Neural progenitor cell (in vitro differentiated cells): ENCODE measurements around the gene DHRS9. TPM values are rescaled to one million over a fixed set of nuclear protein-coding genes. Genes with fewer than 3 reads are reported as not detected.

Experiments used
- DNase-seq: peaks from one replicate; pipeline ENCODE4 v3.0.0-alpha.2; 2016; ENCODE audit warnings: low spot score
- H2AFZ ChIP-seq: fragments of 200-600 bp; sonication (generic); replicated peaks from 2 replicates; pipeline ENCODE4 v1.6.1; 2016; ENCODE audit warnings: antibody characterized with exemption
- H3F3A ChIP-seq: fragments of 200-600 bp; sonication (generic); 2 replicates; pipeline ENCODE4 v1.6.1; 2016; ENCODE audit warnings: antibody characterized with exemption, low read depth
- H3K27ac ChIP-seq: fragments of 200-600 bp; sonication (generic); 2 replicates; pipeline ENCODE4 v1.5.1; 2016; ENCODE audit warnings: mild to moderate bottlenecking
- H3K27me3 ChIP-seq: fragments of 200-600 bp; sonication (generic); 2 replicates; pipeline ENCODE4 v1.6.1; 2016; ENCODE audit warnings: mild to moderate bottlenecking, moderate library complexity
- H3K36me3 ChIP-seq: fragments of 200-600 bp; sonication (generic); 2 replicates; pipeline ENCODE4 v1.5.1; 2016
- H3K4me1 ChIP-seq: fragments of 200-600 bp; sonication (generic); 2 replicates; pipeline ENCODE4 v1.6.1; 2016; ENCODE audit warnings: mixed run types
- H3K4me2 ChIP-seq: fragments of 200-600 bp; sonication (generic); 2 replicates; pipeline ENCODE4 v1.6.1; 2016
- H3K4me3 ChIP-seq: fragments of 200-600 bp; sonication (generic); 2 replicates; pipeline ENCODE4 v1.5.1; 2016
- H3K79me2 ChIP-seq: fragments of 200-600 bp; sonication (generic); 2 replicates; pipeline ENCODE4 v1.6.1; 2016; ENCODE audit warnings: low read depth
- H3K9ac ChIP-seq: fragments of 200-600 bp; sonication (generic); 2 replicates; pipeline ENCODE4 v1.6.1; 2016
- H3K9me3 ChIP-seq: fragments of 200-600 bp; sonication (generic); 2 replicates; pipeline ENCODE4 v1.5.1; 2016; ENCODE audit warnings: low read depth
- H4K20me1 ChIP-seq: fragments of 200-600 bp; sonication (generic); 2 replicates; pipeline ENCODE4 v1.6.1; 2016; ENCODE audit warnings: low read depth
- H3K27ac Mint-ChIP-seq: 3 replicates; pipeline ENCODE4 v1.8.0; 2021; ENCODE audit warnings: mixed read lengths
- H3K27me3 Mint-ChIP-seq: 2 replicates; pipeline ENCODE4 v1.8.0; 2022; ENCODE audit warnings: low read depth, mild to moderate bottlenecking, inconsistent platforms, moderate library complexity, mixed read lengths; ENCODE audit not compliant: insufficient read depth
- H3K36me3 Mint-ChIP-seq: 3 replicates; pipeline ENCODE4 v1.8.0; 2021; ENCODE audit warnings: mixed read lengths
- H3K4me1 Mint-ChIP-seq: 3 replicates; pipeline ENCODE4 v1.8.0; 2021; ENCODE audit warnings: mixed read lengths
- H3K4me3 Mint-ChIP-seq: 3 replicates; pipeline ENCODE4 v1.8.0; 2021; ENCODE audit warnings: mild to moderate bottlenecking, moderate library complexity, mixed read lengths
- H3K9me3 Mint-ChIP-seq: 3 replicates; pipeline ENCODE4 v1.8.0; 2020; ENCODE audit warnings: mixed read lengths
- EZH2 ChIP-seq: fragments of 200-600 bp; sonication (generic); IDR thresholded peaks from 2 replicates; pipeline ENCODE4 v1.6.1; 2017; ENCODE audit warnings: antibody characterized with exemption, mild to moderate bottlenecking, moderate library complexity
- EZH2phosphoT487 ChIP-seq: fragments of 200-600 bp; sonication (generic); IDR thresholded peaks from 2 replicates; pipeline ENCODE4 v1.6.1; 2017; ENCODE audit warnings: antibody characterized with exemption
- total RNA-seq: library from RNA; depleted of rRNA; stranded (reverse); fragments of >200 nt; gene quantifications from 2 replicates; pipeline ENCODE4 v1.2.3, GENCODE V29; 2015; ENCODE audit warnings: low replicate concordance
- TF ChIP-seq, protein P1 (sequence below): fragments of 200-600 bp; sonication (generic); IDR thresholded peaks from 2 replicates; pipeline ENCODE4 v1.5.1; 2017; ENCODE audit warnings: antibody characterized with exemption, mild to moderate bottlenecking

DHRS9 gene
- total RNA-seq, 1 donor from 2014 or later = not detected

- no peaks in the 10 kb centered on the region for H3K9me3 ChIP-seq
- Mint-ChIP-seq H3K9me3 (peaks cover 4% of the 10 kb centered on the region), H3K4me3 (no peak overlapping the region), H3K36me3 (no peaks in the 10 kb centered on the region), H3K27me3 (no peaks in the 10 kb centered on the region), H3K4me1 (no peaks in the 10 kb centered on the region), H3K27ac (no peak overlapping the region)
- H2AFZ ChIP-seq = no peak overlapping the region
- no peaks in the 10 kb centered on the region for H3K36me3 ChIP-seq
- no peaks in the 10 kb centered on the region for H3K79me2 ChIP-seq
- TF ChIP-seq EZH2phosphoT487 (no peak), EZH2 (no peak)
- TF ChIP-seq, protein P1, sequence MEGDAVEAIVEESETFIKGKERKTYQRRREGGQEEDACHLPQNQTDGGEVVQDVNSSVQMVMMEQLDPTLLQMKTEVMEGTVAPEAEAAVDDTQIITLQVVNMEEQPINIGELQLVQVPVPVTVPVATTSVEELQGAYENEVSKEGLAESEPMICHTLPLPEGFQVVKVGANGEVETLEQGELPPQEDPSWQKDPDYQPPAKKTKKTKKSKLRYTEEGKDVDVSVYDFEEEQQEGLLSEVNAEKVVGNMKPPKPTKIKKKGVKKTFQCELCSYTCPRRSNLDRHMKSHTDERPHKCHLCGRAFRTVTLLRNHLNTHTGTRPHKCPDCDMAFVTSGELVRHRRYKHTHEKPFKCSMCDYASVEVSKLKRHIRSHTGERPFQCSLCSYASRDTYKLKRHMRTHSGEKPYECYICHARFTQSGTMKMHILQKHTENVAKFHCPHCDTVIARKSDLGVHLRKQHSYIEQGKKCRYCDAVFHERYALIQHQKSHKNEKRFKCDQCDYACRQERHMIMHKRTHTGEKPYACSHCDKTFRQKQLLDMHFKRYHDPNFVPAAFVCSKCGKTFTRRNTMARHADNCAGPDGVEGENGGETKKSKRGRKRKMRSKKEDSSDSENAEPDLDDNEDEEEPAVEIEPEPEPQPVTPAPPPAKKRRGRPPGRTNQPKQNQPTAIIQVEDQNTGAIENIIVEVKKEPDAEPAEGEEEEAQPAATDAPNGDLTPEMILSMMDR = no peak
- H3K27ac ChIP-seq = no peak overlapping the region
- H3F3A ChIP-seq = no peaks in the 10 kb centered on the region
- DNase-seq = no peak
- no peak overlapping the region for H3K4me3 ChIP-seq
- H4K20me1 ChIP-seq = no peaks in the 10 kb centered on the region
- no peaks in the 10 kb centered on the region for H3K27me3 ChIP-seq
- H3K4me1 ChIP-seq = no peaks in the 10 kb centered on the region
- H3K4me2 ChIP-seq = no peak overlapping the region
- H3K9ac ChIP-seq = no peak overlapping the region
Observed at GRCh38 chr2:169080250-169081069, 11.1 kb downstream of the DHRS9 start.

GRCh38 chr2:169081551-169081950 lies 12.2 kb downstream of the DHRS9 start:
- H3K4me2 ChIP-seq = no peak overlapping the region
- H3K27ac Mint-ChIP-seq = no peak overlapping the region
- H3K36me3 Mint-ChIP-seq = no peaks in the 10 kb centered on the region
- no peak overlapping the region for H3K4me3 ChIP-seq
- H3K27me3 ChIP-seq = no peaks in the 10 kb centered on the region
- H3K36me3 ChIP-seq = no peaks in the 10 kb centered on the region
- no peak overlapping the region for H3K27ac ChIP-seq
- H4K20me1 ChIP-seq = no peaks in the 10 kb centered on the region
- peaks cover 4% of the 10 kb centered on the region for H3K9me3 Mint-ChIP-seq
- no peaks in the 10 kb centered on the region for H3K4me1 ChIP-seq
- no peaks in the 10 kb centered on the region for H3F3A ChIP-seq
- no peak overlapping the region for H2AFZ ChIP-seq
- no peaks in the 10 kb centered on the region for H3K27me3 Mint-ChIP-seq
- no peaks in the 10 kb centered on the region for H3K4me1 Mint-ChIP-seq
- no peaks in the 10 kb centered on the region for H3K79me2 ChIP-seq
- H3K4me3 Mint-ChIP-seq = no peak overlapping the region
- H3K9ac ChIP-seq = no peak overlapping the region
- DNase-seq = no peak
- TF ChIP-seq EZH2 (no peak), EZH2phosphoT487 (no peak)
- TF ChIP-seq, protein P1 = no peak
- no peaks in the 10 kb centered on the region for H3K9me3 ChIP-seq

DNA sequence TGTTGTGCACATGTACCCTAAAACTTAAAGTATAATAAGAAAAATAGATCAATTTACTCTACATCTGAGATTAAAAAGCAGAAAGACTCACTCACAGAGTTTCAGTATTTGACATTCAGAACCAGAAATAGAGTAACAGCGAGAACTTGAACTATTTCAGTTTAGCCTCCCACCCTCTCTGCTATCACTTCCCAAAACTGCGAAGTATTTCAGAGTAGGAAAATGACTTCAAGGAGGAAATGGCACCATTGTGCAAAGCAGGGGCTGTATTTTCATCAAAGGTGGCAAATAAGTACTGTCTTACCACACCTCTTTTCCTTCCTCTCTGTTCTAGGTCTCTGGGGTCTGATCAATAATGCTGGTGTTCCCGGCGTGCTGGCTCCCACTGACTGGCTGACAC lies 13.6 kb downstream of the DHRS9 start:
- no peaks in the 10 kb centered on the region for H3K4me1 Mint-ChIP-seq
- no peaks in the 10 kb centered on the region for H3F3A ChIP-seq
- no peak overlapping the region for H3K4me3 ChIP-seq
- no peaks in the 10 kb centered on the region for H4K20me1 ChIP-seq
- no peak overlapping the region for H2AFZ ChIP-seq
- H3K4me2 ChIP-seq = no peak overlapping the region
- H3K27me3 ChIP-seq = no peaks in the 10 kb centered on the region
- H3K36me3 Mint-ChIP-seq = no peaks in the 10 kb centered on the region
- TF ChIP-seq, protein P1 = no peak
- TF ChIP-seq EZH2phosphoT487 (no peak), EZH2 (no peak)
- H3K79me2 ChIP-seq = no peaks in the 10 kb centered on the region
- no peak overlapping the region for H3K4me3 Mint-ChIP-seq
- H3K4me1 ChIP-seq = no peaks in the 10 kb centered on the region
- peaks cover 4% of the 10 kb centered on the region for H3K9me3 Mint-ChIP-seq
- DNase-seq = no peak
- no peaks in the 10 kb centered on the region for H3K9me3 ChIP-seq
- no peaks in the 10 kb centered on the region for H3K27me3 Mint-ChIP-seq
- H3K9ac ChIP-seq = no peak overlapping the region
- no peak overlapping the region for H3K27ac ChIP-seq
- no peaks in the 10 kb centered on the region for H3K36me3 ChIP-seq
- H3K27ac Mint-ChIP-seq = no peak overlapping the region
